GM04503 (cell line): ENCODE data around the gene CHRNB2.

Source experiments
- DNase-seq: peaks from one replicate; pipeline ENCODE4 v3.0.0-alpha.2; 2012; ENCODE audit warnings: low read depth

The CHRNB2 gene

GRCh38 chr1:154552036-154552435, 15.5 kb upstream of the CHRNB2 start:
- no peak for DNase-seq

GRCh38 chr1:154553056-154554030, 14.2 kb upstream of the CHRNB2 start:
- no peak for DNase-seq

- no peak for DNase-seq
Observed at GRCh38 chr1:154556422-154556821, 11.2 kb upstream of the CHRNB2 start.

- DNase-seq, result no peak
Observed at GRCh38 chr1:154557248-154557938, 10.2 kb upstream of the CHRNB2 start.

GRCh38 chr1:154557939-154558719, 9.4 kb upstream of the CHRNB2 start, which contains the start of gene UBE2Q1:
Gene UBE2Q1 (minus strand): TSS chr1:154558662. CDS start chr1:154558553, 109 bp downstream.
- no peak for DNase-seq

GRCh38 chr1:154558720-154559465, 8.7 kb upstream of the CHRNB2 start:
- peak; percentile 85 for DNase-seq

- DNase-seq, result peak; percentile 53
Observed at GRCh38 chr1:154559466-154560044, 8.0 kb upstream of the CHRNB2 start.

- DNase-seq, result no peak
Observed at GRCh38 chr1:154565876-154566275, 1.7 kb upstream of the CHRNB2 start.

- DNase-seq, result no peak
Observed at GRCh38 chr1:154568157-154568815, 708 bp downstream of the CHRNB2 start.

- no peak for DNase-seq
Observed at GRCh38 chr1:154571244-154571963, 3.8 kb downstream of the CHRNB2 start.

- DNase-seq, result no peak
Observed at GRCh38 chr1:154571964-154572288, 4.3 kb downstream of the CHRNB2 start.

GRCh38 chr1:154572468-154573167, 5.0 kb downstream of the CHRNB2 start:
- DNase-seq, result no peak

- no peak for DNase-seq
Observed at GRCh38 chr1:154573168-154573510, 5.6 kb downstream of the CHRNB2 start.

- no peak for DNase-seq
Observed at GRCh38 chr1:154574716-154575115, 7.1 kb downstream of the CHRNB2 start.

- DNase-seq, result no peak
Observed at GRCh38 chr1:154575147-154575927, 7.8 kb downstream of the CHRNB2 start.

GRCh38 chr1:154575951-154576566, 8.5 kb downstream of the CHRNB2 start:
- DNase-seq, result no peak

GRCh38 chr1:154577346-154578057, 9.9 kb downstream of the CHRNB2 start:
- DNase-seq, result no peak

- no peak for DNase-seq
Observed at GRCh38 chr1:154578058-154578418, 10.5 kb downstream of the CHRNB2 start.
